Lower lobe of right lung (tissue), 2 donors: ENCODE results near the gene GNGT1. TPM values are rescaled to one million over a fixed set of nuclear protein-coding genes. Genes with fewer than 3 reads are reported as not detected.

ENCODE experiments used
- ATAC-seq, 2 donors: fragments of 200-7000 bp; cut with Tn5 transposase; one replicate each; pipeline ENCODE4 v1.9.1; 2020 to 2022; ENCODE audit warnings: mild to moderate bottlenecking in 2 of 2, moderate library complexity in 2 of 2
- DNase-seq: peaks from one replicate; pipeline ENCODE4 v3.0.0-alpha.2; 2020
- H3K27ac ChIP-seq: fragments of 200-600 bp; one replicate; pipeline ENCODE4 v1.8.0; 2022
- H3K27me3 ChIP-seq: fragments of 200-600 bp; one replicate; pipeline ENCODE4 v1.8.0; 2022; ENCODE audit warnings: low read depth
- H3K36me3 ChIP-seq: fragments of 200-600 bp; one replicate; pipeline ENCODE4 v1.8.0; 2022; ENCODE audit warnings: mild to moderate bottlenecking
- H3K4me1 ChIP-seq: fragments of 200-600 bp; one replicate; pipeline ENCODE4 v1.8.0; 2022
- H3K4me3 ChIP-seq: fragments of 200-600 bp; one replicate; pipeline ENCODE4 v1.8.0; 2022; ENCODE audit warnings: mild to moderate bottlenecking
- H3K9me3 ChIP-seq: fragments of 200-600 bp; one replicate; pipeline ENCODE4 v1.8.0; 2022
- intact Hi-C: fragments of 100-400 bp; cut with DNase I; formaldehyde crosslinking; loops from one replicate; pipeline ENCODE4 v1.11.0; 2022
- total RNA-seq: library from RNA; stranded (reverse); fragmentation: NEBNext Ultra II Directional; extraction: Animal tissue kit (Norgen Biotek cat#: 25700); gene quantifications from one replicate; pipeline ENCODE4 v1.2.1, GENCODE V29; 2021
- TF ChIP-seq, protein P1 (sequence below): fragments of 200-600 bp; IDR thresholded peaks from one replicate; pipeline ENCODE4 v1.8.0; 2022; ENCODE audit warnings: antibody characterized with exemption, mild to moderate bottlenecking
- donor health status: DM: no; HTN: yes; CAD: no; lungs with severe emphysema.

GNGT1 gene
- total RNA-seq, 1 donor from 2014 or later: not detected

DNA sequence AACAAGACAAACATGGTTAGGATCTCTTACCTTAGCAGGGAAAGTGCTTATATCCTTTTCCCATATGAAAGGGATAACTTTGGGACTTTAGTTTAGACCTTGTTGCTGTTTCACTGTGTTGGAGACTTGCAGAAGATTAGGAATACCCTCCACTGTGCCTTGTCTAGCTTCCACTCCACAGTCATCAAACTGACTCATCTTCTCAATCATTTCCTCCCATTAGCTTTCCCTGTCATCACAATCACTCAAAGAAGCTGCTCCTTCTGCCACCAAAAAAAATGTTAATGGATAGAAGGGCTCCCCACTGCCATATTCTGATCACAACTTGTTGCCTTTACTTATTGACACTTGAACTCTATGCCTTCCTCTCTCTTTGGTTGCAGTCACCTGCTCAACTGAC, 31.9 kb downstream of the GNGT1 start:
- Histone ChIP-seq H3K27ac (no peak overlapping the region), H3K27me3 (no peaks in the 10 kb centered on the region), H3K4me3 (no peak overlapping the region), H3K36me3 (no peaks in the 10 kb centered on the region), H3K9me3 (no peaks in the 10 kb centered on the region), H3K4me1 (no peaks in the 10 kb centered on the region)
- TF ChIP-seq, protein P1, sequence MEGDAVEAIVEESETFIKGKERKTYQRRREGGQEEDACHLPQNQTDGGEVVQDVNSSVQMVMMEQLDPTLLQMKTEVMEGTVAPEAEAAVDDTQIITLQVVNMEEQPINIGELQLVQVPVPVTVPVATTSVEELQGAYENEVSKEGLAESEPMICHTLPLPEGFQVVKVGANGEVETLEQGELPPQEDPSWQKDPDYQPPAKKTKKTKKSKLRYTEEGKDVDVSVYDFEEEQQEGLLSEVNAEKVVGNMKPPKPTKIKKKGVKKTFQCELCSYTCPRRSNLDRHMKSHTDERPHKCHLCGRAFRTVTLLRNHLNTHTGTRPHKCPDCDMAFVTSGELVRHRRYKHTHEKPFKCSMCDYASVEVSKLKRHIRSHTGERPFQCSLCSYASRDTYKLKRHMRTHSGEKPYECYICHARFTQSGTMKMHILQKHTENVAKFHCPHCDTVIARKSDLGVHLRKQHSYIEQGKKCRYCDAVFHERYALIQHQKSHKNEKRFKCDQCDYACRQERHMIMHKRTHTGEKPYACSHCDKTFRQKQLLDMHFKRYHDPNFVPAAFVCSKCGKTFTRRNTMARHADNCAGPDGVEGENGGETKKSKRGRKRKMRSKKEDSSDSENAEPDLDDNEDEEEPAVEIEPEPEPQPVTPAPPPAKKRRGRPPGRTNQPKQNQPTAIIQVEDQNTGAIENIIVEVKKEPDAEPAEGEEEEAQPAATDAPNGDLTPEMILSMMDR: no peak
- DNase-seq (no peak), ATAC-seq (no peak)
- intact Hi-C loops: no loop called here

DNA sequence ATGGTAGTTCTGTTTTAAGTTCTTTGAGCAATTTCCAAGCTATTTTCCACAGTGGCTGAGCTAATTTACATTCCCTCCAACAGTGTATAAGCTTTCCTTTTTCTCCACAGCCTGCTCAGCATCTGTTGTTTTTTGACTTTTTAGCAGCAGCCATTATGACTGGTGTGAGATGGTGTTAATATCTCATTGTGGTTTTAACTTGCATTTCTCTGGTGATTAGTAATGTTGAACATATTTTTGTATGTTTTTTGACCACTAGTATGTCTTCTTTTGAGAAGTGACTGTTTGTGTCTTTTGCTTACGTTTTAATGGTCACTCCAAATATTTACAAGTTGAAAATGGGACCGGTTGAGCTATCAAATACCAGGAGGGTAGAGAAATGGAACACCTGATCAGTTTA, 35.6 kb downstream of the GNGT1 start:
- TF ChIP-seq, protein P1: no peak
- no peak for DNase-seq
- no peaks in the 10 kb centered on the region for H3K27me3 ChIP-seq
- no peaks in the 10 kb centered on the region for H3K9me3 ChIP-seq
- peaks cover 17% of the 10 kb centered on the region for H3K4me1 ChIP-seq
- no peak overlapping the region for H3K27ac ChIP-seq
- H3K4me3 ChIP-seq: no peak overlapping the region
- ATAC-seq: no peak
- intact Hi-C loops: no loop called here
- H3K36me3 ChIP-seq: no peaks in the 10 kb centered on the region

DNA sequence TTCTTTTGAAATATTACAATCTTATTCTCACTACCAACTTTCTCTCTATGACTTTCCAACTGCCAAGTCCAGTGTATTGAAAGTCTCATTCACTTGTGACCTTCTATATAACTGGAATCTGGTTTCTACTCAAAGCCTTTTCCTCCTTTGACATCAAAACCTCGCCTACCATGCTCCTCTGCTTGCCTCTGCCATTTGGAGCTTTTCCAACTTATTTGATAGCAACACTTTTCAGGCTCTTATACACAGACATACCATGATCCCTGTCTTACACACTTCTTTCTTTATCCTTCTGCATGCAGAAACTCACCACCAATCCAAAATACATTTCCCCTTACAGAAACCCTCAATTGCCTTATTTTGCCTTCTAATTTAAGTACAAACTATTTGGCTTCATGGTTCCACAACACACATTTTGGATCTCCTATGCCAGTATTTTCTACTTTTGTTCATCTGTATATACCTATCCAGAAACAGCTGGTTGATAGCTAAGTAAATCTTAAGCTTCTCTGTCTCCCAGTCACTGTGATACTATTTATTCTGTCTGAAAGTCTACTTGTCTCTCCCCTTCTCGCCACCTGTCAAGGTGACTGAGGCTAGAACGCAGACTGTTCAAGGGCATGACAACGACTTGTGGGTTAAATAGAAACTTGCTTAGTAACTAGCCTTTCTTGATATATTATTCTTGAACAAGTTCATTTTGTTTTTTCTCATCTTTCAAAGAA, 37.6 kb downstream of the GNGT1 start:
- ATAC-seq (no peak), DNase-seq (no peak)
- no peaks in the 10 kb centered on the region for H3K27me3 ChIP-seq
- TF ChIP-seq, protein P1: no peak
- H3K27ac ChIP-seq: peak overlapping the region; percentile 19
- H3K4me3 ChIP-seq: no peak overlapping the region
- no peaks in the 10 kb centered on the region for H3K9me3 ChIP-seq
- H3K36me3 ChIP-seq: no peaks in the 10 kb centered on the region
- peaks cover 17% of the 10 kb centered on the region for H3K4me1 ChIP-seq
- intact Hi-C loops: no loop called here

DNA sequence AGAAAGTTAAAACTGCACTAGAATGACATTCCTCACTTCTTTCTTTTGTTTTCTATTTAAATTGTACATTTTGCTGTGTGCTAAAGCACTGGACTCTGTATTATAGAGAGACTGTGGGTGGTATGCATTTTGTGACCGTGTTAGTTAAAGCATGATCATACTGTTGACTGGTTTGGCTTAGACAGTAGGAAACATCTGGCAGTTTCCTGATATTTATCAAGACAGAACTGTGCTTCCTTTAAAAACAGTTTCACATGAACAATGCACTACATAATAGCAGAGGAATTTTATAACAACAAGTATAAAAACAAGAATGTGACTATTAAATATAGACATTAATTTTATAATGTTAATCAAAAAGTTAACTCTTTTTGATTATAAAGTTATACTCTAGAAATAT, 38.3 kb downstream of the GNGT1 start:
- TF ChIP-seq, protein P1: no peak
- DNase-seq (no peak), ATAC-seq (no peak)
- Histone ChIP-seq H3K4me1 (peaks cover 17% of the 10 kb centered on the region), H3K4me3 (no peak overlapping the region), H3K9me3 (no peaks in the 10 kb centered on the region), H3K36me3 (no peaks in the 10 kb centered on the region), H3K27ac (peak overlapping the region; percentile 44), H3K27me3 (no peaks in the 10 kb centered on the region)
- intact Hi-C loops: no loop called here

DNA sequence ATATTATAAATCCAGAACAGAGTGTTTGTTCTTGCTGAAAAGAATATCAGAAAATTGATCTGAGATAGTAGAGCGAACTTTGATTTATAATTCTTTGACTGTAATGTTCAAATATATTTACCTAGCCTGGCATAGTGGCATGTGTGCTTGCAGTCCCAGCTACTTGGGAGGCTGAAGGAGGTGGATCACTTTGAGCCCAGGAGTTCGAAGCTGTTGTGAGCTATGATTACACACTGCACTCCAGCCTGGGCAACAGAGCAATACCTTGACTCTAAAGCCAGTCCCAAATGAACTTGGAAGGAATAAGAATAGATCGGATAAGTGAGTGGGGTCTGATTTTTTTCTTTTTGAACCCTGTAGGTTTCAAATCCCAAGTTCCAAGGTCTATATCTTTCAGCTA, 38.7 kb downstream of the GNGT1 start:
- Histone ChIP-seq H3K27ac (peak overlapping the region; percentile 44), H3K4me1 (peaks cover 17% of the 10 kb centered on the region), H3K4me3 (no peak overlapping the region), H3K36me3 (no peaks in the 10 kb centered on the region), H3K27me3 (no peaks in the 10 kb centered on the region), H3K9me3 (no peaks in the 10 kb centered on the region)
- DNase-seq (no peak), ATAC-seq (no peak)
- TF ChIP-seq, protein P1: no peak
- intact Hi-C loops: no loop called here
